ENCODE results near the gene ING1. TPM values are rescaled to one million over a fixed set of nuclear protein-coding genes. Genes with fewer than 3 reads are reported as not detected.
A peak's percentile ranks its signal among the peaks of the same experiment; 100 is the strongest.

The ING1 gene
- polyA plus RNA-seq, 2 of the 4 experiments (the other 2 are of a cell fraction) = 7.9 to 8.6 TPM

DNA sequence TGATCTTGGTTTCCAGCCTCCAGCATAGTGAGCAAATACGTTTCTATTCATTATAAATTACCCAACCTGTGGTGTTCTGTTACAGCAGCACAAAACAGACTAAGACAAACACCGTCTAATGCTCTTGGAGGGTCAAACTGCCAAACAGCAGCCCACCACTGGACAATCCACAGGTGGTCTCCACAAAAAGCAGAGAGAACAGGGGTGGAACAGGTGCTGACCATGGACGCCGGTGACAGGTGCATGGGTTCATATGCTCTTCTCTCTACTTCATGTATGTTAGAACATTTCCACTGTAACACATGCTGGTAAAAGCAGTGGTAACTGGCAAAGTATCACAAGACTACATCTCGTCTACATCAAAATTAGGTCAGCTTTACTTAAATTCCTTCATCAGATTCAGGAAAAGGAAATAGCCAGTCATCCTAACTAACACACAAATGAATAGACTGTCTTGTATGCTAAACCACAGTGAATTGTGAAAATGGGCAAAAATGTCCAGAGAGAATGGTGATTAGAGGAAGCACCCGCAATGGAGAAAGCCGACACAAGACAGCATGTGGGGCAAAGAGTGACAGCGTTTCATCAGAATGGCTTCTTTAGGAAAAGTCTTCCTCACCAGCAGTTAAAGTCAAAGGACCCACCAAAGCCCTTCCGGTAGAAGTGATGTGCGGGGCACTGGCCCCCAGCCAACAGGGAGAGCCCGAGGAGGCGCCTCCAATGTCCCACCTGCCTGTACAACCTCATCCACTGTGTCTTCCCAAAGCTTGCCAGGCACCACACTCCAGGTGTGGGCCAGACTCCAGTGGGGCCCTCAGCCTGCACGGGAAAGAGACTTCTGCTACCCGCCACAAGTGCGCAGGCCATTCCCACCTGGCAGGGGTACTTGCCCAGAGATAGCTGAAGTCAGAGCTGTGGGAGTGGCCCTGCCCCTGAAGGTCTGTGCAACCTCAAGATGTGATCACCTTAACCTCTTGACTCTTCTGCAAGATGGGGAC, 14.1 kb upstream of the ING1 start:
- H3K4me2 ChIP-seq = no peak overlapping the region
- H3K9me3 ChIP-seq = no peaks in the 10 kb centered on the region
- ChIA-PET POLR2A (interaction anchor here (0.8 kb wide), 1 partner anchor 16 kb away, joined by 3 read pairs; no protein-coding TSS in a partner anchor), CTCF (no interaction called here)
- WGBS (ENCODE audit: missing lambda C conversion rate) = 88% methylated on average over 15 of the region's 15 CpGs
- H3K4me3 ChIP-seq = no peak overlapping the region
- H3K4me1 ChIP-seq = peaks cover 8% of the 10 kb centered on the region; the same call in 2 of the 3 replicates
- H3K27ac ChIP-seq = no peak overlapping the region
- ATAC-seq (no peak), DNase-seq (ENCODE audit: low read depth in 1 of 2, low spot score in 1 of 2) (no peak), FAIRE-seq (no peak)
- TF ChIP-seq RFX5 (IDR thresholded peaks at IDR 0.05) (no peak), CEBPB (IDR thresholded peaks at IDR 0.05) (no peak), NFE2L2 (conservative IDR thresholded peaks at IDR 0.05; ENCODE audit: low read length) (0 out of 2 replicates have a peak, but pooled peaks have one; percentile 13), CHD2 (IDR thresholded peaks at IDR 0.05; ENCODE audit: low read length, partially characterized antibody) (no peak), TFCP2L1 (CRISPR knock-in tag; IDR thresholded peaks at IDR 0.05) (no peak), RAD21 (conservative IDR thresholded peaks at IDR 0.05 in 1 of 2, IDR thresholded peaks at IDR 0.05 in 1 of 2) (no peak), GATA3 (IDR thresholded peaks at IDR 0.05; ENCODE audit: borderline replicate concordance) (no peak)
- TF ChIP-seq, protein P1, sequence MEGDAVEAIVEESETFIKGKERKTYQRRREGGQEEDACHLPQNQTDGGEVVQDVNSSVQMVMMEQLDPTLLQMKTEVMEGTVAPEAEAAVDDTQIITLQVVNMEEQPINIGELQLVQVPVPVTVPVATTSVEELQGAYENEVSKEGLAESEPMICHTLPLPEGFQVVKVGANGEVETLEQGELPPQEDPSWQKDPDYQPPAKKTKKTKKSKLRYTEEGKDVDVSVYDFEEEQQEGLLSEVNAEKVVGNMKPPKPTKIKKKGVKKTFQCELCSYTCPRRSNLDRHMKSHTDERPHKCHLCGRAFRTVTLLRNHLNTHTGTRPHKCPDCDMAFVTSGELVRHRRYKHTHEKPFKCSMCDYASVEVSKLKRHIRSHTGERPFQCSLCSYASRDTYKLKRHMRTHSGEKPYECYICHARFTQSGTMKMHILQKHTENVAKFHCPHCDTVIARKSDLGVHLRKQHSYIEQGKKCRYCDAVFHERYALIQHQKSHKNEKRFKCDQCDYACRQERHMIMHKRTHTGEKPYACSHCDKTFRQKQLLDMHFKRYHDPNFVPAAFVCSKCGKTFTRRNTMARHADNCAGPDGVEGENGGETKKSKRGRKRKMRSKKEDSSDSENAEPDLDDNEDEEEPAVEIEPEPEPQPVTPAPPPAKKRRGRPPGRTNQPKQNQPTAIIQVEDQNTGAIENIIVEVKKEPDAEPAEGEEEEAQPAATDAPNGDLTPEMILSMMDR (IDR thresholded peaks at IDR 0.05) = no peak

- Histone ChIP-seq H3K27ac (no peak overlapping the region), H3K4me1 (peaks cover 15% of the 10 kb centered on the region), H3K9me3 (no peaks in the 10 kb centered on the region), H3K4me3 (no peak overlapping the region), H3K4me2 (no peak overlapping the region)
- FAIRE-seq = no peak
- ChIA-PET POLR2A (no interaction called here), CTCF (no interaction called here)
- no peak for ATAC-seq
- no peak for DNase-seq (ENCODE audit: low read depth in 1 of 2, low spot score in 1 of 2)
- TF ChIP-seq HOXA7 (CRISPR knock-in tag; IDR thresholded peaks at IDR 0.05) = no peak
- TF ChIP-seq EP300 (IDR thresholded peaks at IDR 0.05) = no peak
- TF ChIP-seq ZC3H11A (IDR thresholded peaks at IDR 0.05) = no peak
- no peak for TF ChIP-seq JUN (IDR thresholded peaks at IDR 0.05)
- no peak for TF ChIP-seq TP53 (CRISPR knock-in tag; IDR thresholded peaks at IDR 0.05)
- TF ChIP-seq EHF (CRISPR knock-in tag; IDR thresholded peaks at IDR 0.05) = no peak
- no peak for TF ChIP-seq RAD21 (conservative IDR thresholded peaks at IDR 0.05 in 1 of 2, IDR thresholded peaks at IDR 0.05 in 1 of 2)
- 93% methylated on average over 14 of the region's 14 CpGs for WGBS (ENCODE audit: missing lambda C conversion rate)
Measured at GRCh38 chr13:110700186-110700585, 13.3 kb upstream of the ING1 start.

DNA sequence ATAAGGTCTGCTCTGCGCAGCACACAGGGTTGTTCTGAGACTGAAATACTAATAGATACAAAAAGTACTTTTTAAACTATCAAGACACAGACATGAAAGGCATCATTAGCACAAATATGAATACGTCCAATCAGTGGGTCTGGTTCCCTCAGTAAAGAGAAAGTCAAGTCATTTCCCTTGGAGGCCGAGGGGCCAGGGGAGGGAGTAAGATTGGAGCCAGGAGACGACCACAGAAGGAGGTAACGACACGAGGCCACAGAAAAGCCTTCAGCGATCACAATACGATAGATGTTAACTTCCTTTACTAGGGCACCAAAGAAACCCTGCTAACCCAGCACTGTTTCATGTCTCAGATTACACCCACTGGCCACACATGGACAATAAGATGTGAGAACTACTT, 12.9 kb upstream of the ING1 start:
- FAIRE-seq (no peak), ATAC-seq (no peak), DNase-seq (ENCODE audit: low read depth in 1 of 2, low spot score in 1 of 2) (no peak)
- Histone ChIP-seq H3K4me2 (no peak overlapping the region), H3K4me1 (peaks cover 15% of the 10 kb centered on the region), H3K4me3 (no peak overlapping the region), H3K27ac (no peak overlapping the region), H3K9me3 (no peaks in the 10 kb centered on the region)
- CTCF ChIA-PET = interaction anchor here (1.0 kb wide), 1 partner anchor 18 kb away, joined by 3 read pairs; no protein-coding TSS in a partner anchor
- POLR2A ChIA-PET = no interaction called here
- 93% methylated on average over 8 of the region's 8 CpGs for WGBS (ENCODE audit: missing lambda C conversion rate)
- TF ChIP-seq PHF8 (IDR thresholded peaks at IDR 0.05; ENCODE audit: borderline replicate concordance, low read depth) (no peak), RAD21 (conservative IDR thresholded peaks at IDR 0.05 in 1 of 2, IDR thresholded peaks at IDR 0.05 in 1 of 2) (no peak), EHMT2 (IDR thresholded peaks at IDR 0.05; ENCODE audit: low read depth) (no peak), HOXB13 (CRISPR knock-in tag; IDR thresholded peaks at IDR 0.05; ENCODE audit: low read depth) (no peak), EHF (CRISPR knock-in tag; IDR thresholded peaks at IDR 0.05) (no peak), MAZ (IDR thresholded peaks at IDR 0.05; ENCODE audit: borderline replicate concordance, low read depth, low read length) (no peak), SREBF2 (IDR thresholded peaks at IDR 0.05) (no peak), ESRRA (IDR thresholded peaks at IDR 0.05; ENCODE audit: borderline replicate concordance, low read length) (no peak), GATA3 (IDR thresholded peaks at IDR 0.05; ENCODE audit: borderline replicate concordance) (no peak), HEYL (CRISPR knock-in tag; IDR thresholded peaks at IDR 0.05) (no peak), FOSB (CRISPR knock-in tag; IDR thresholded peaks at IDR 0.05) (no peak), CBX8 (IDR thresholded peaks at IDR 0.05) (no peak), BHLHE40 (IDR thresholded peaks at IDR 0.05; ENCODE audit: low read depth, low read length) (no peak), JUNB (IDR thresholded peaks at IDR 0.05) (no peak)
- TF ChIP-seq, protein P2, sequence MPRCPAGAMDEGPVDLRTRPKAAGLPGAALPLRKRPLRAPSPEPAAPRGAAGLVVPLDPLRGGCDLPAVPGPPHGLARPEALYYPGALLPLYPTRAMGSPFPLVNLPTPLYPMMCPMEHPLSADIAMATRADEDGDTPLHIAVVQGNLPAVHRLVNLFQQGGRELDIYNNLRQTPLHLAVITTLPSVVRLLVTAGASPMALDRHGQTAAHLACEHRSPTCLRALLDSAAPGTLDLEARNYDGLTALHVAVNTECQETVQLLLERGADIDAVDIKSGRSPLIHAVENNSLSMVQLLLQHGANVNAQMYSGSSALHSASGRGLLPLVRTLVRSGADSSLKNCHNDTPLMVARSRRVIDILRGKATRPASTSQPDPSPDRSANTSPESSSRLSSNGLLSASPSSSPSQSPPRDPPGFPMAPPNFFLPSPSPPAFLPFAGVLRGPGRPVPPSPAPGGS (IDR thresholded peaks at IDR 0.05) = no peak
- TF ChIP-seq, protein P3, sequence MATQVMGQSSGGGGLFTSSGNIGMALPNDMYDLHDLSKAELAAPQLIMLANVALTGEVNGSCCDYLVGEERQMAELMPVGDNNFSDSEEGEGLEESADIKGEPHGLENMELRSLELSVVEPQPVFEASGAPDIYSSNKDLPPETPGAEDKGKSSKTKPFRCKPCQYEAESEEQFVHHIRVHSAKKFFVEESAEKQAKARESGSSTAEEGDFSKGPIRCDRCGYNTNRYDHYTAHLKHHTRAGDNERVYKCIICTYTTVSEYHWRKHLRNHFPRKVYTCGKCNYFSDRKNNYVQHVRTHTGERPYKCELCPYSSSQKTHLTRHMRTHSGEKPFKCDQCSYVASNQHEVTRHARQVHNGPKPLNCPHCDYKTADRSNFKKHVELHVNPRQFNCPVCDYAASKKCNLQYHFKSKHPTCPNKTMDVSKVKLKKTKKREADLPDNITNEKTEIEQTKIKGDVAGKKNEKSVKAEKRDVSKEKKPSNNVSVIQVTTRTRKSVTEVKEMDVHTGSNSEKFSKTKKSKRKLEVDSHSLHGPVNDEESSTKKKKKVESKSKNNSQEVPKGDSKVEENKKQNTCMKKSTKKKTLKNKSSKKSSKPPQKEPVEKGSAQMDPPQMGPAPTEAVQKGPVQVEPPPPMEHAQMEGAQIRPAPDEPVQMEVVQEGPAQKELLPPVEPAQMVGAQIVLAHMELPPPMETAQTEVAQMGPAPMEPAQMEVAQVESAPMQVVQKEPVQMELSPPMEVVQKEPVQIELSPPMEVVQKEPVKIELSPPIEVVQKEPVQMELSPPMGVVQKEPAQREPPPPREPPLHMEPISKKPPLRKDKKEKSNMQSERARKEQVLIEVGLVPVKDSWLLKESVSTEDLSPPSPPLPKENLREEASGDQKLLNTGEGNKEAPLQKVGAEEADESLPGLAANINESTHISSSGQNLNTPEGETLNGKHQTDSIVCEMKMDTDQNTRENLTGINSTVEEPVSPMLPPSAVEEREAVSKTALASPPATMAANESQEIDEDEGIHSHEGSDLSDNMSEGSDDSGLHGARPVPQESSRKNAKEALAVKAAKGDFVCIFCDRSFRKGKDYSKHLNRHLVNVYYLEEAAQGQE (IDR thresholded peaks at IDR 0.05) = no peak
